BE2C (cell line): ENCODE results near the gene MAP3K10.

Experiments used
- DNase-seq: peaks from one replicate; pipeline ENCODE4 v3.0.0-alpha.2; 2020
- H3K27me3 ChIP-seq: fragments of 250-450 bp; sonication (Bioruptor Pico); 2 replicates; pipeline ENCODE4 v1.5.1; 2020; ENCODE audit warnings: mild to moderate bottlenecking
- H3K36me3 ChIP-seq: fragments of 250-450 bp; sonication (Bioruptor Pico); 2 replicates; pipeline ENCODE4 v1.5.1; 2020; ENCODE audit warnings: mild to moderate bottlenecking
- H3K4me1 ChIP-seq: fragments of 250-450 bp; sonication (Bioruptor Pico); 2 replicates; pipeline ENCODE4 v1.5.1; 2020
- H3K4me3 ChIP-seq: 2 replicates; pipeline ENCODE4 v1.5.1; 2011; ENCODE audit warnings: low read depth, low read length
- H3K9me3 ChIP-seq: fragments of 250-450 bp; sonication (Bioruptor Pico); 2 replicates; pipeline ENCODE4 v1.5.1; 2020
- CTCF ChIP-seq: IDR thresholded peaks from 2 replicates; pipeline ENCODE4 v1.5.1; 2012; ENCODE audit warnings: mild to moderate bottlenecking, low read depth, low read length

The MAP3K10 gene

GRCh38 chr19:40231544-40232424 is 40.6 kb downstream of the MAP3K10 start:
- no peak for DNase-seq
- no peak for TF ChIP-seq CTCF
- peaks cover 4% of the 10 kb centered on the region for H3K4me1 ChIP-seq
- peaks cover 13% of the 10 kb centered on the region for H3K36me3 ChIP-seq
- H3K4me3 ChIP-seq: no peak overlapping the region
- peaks cover 8% of the 10 kb centered on the region; the same call in 1 of the 2 replicates for H3K27me3 ChIP-seq
- H3K9me3 ChIP-seq: no peaks in the 10 kb centered on the region

- no peak for TF ChIP-seq CTCF
- H3K9me3 ChIP-seq: no peaks in the 10 kb centered on the region
- no peak for DNase-seq
- H3K27me3 ChIP-seq: peaks cover 6% of the 10 kb centered on the region; the same call in 1 of the 2 replicates
- peaks cover 19% of the 10 kb centered on the region for H3K36me3 ChIP-seq
- peaks cover 4% of the 10 kb centered on the region for H3K4me1 ChIP-seq
- no peak overlapping the region for H3K4me3 ChIP-seq
Measured at GRCh38 chr19:40232479-40232878, 41.3 kb downstream of the MAP3K10 start.

GRCh38 chr19:40232949-40233810 is 42.0 kb downstream of the MAP3K10 start:
- Histone ChIP-seq H3K9me3 (no peaks in the 10 kb centered on the region), H3K36me3 (peaks cover 26% of the 10 kb centered on the region), H3K4me3 (no peak overlapping the region), H3K27me3 (no peaks in the 10 kb centered on the region), H3K4me1 (peaks cover 4% of the 10 kb centered on the region)
- no peak for DNase-seq
- TF ChIP-seq CTCF: no peak

GRCh38 chr19:40233811-40234389 is 42.7 kb downstream of the MAP3K10 start:
- Histone ChIP-seq H3K27me3 (no peaks in the 10 kb centered on the region), H3K9me3 (no peaks in the 10 kb centered on the region), H3K36me3 (peaks cover 32% of the 10 kb centered on the region), H3K4me1 (peaks cover 4% of the 10 kb centered on the region), H3K4me3 (no peak overlapping the region)
- TF ChIP-seq CTCF: no peak
- DNase-seq: no peak

- H3K9me3 ChIP-seq: no peaks in the 10 kb centered on the region
- no peaks in the 10 kb centered on the region for H3K27me3 ChIP-seq
- peaks cover 39% of the 10 kb centered on the region for H3K36me3 ChIP-seq
- DNase-seq: no peak
- no peak for TF ChIP-seq CTCF
- no peak overlapping the region for H3K4me3 ChIP-seq
- peaks cover 4% of the 10 kb centered on the region for H3K4me1 ChIP-seq
Measured at GRCh38 chr19:40234429-40235237, 43.4 kb downstream of the MAP3K10 start.
